OCI-LY7 (cell line): ENCODE measurements around the gene TRAPPC4. TPM values are rescaled to one million over a fixed set of nuclear protein-coding genes. Genes with fewer than 3 reads are reported as not detected.
A peak's percentile ranks its signal among the peaks of the same experiment; 100 is the strongest.

ENCODE experiments used
- BruUV-seq: library from RNA; stranded (reverse); fragments of 400-500 nt; replicated peaks from 2 replicates; lab custom pipeline; 2021; lab: Mats Ljungman, UMichigan
- CTCF ChIA-PET: fragments of 300-600 bp; sonication (Branson Sonifier 250); formaldehyde crosslinking; loops from one replicate; lab custom pipeline; 2022; ENCODE audit warnings: antibody characterized with exemption; ENCODE audit not compliant: unreplicated experiment; lab: Charles Lee
- POLR2A ChIA-PET: fragments of 300-600 bp; sonication (Branson Sonifier 250); formaldehyde crosslinking; loops from one replicate; lab custom pipeline; 2022; ENCODE audit warnings: antibody characterized with exemption; lab: Charles Lee
- DNase-seq: peaks from one replicate; pipeline ENCODE4 v3.0.0-alpha.2; 2015; ENCODE audit warnings: low spot score
- H2AFZ ChIP-seq: fragments of 200-600 bp; sonication (generic), shearing (Covaris generic); 2 replicates; pipeline ENCODE4 v1.6.1; 2014; ENCODE audit warnings: mild to moderate bottlenecking, antibody characterized with exemption, low read length, moderate library complexity
- H3K27ac ChIP-seq: fragments of 200-600 bp; sonication (generic); 2 replicates; pipeline ENCODE4 v1.5.1; 2014; ENCODE audit warnings: mixed run types, low read depth, mild to moderate bottlenecking, moderate library complexity, low read length, inconsistent platforms; ENCODE audit not compliant: poor library complexity, severe bottlenecking
- H3K36me3 ChIP-seq: fragments of 200-600 bp; sonication (generic); 2 replicates; pipeline ENCODE4 v1.6.1; 2014; ENCODE audit warnings: mild to moderate bottlenecking, antibody characterized with exemption, low read length, moderate library complexity, mixed read lengths; ENCODE audit not compliant: insufficient read depth
- H3K4me1 ChIP-seq: fragments of 200-600 bp; sonication (generic); 2 replicates; pipeline ENCODE4 v1.5.1; 2014; ENCODE audit warnings: mild to moderate bottlenecking, low read length; ENCODE audit not compliant: insufficient read depth, poor library complexity, severe bottlenecking
- H3K4me2 ChIP-seq: fragments of 200-600 bp; sonication (generic); 2 replicates; pipeline ENCODE4 v1.6.1; 2014; ENCODE audit warnings: mild to moderate bottlenecking, low read length
- H3K4me3 ChIP-seq: fragments of 200-600 bp; sonication (generic); 2 replicates; pipeline ENCODE4 v1.5.1; 2014; ENCODE audit warnings: mild to moderate bottlenecking, low read depth, low read length; ENCODE audit not compliant: poor library complexity, severe bottlenecking
- H3K79me2 ChIP-seq: fragments of 200-600 bp; sonication (generic); 2 replicates; pipeline ENCODE4 v1.6.1; 2016; ENCODE audit warnings: low read depth, mild to moderate bottlenecking, low read length, moderate library complexity, mixed read lengths; ENCODE audit not compliant: insufficient read depth
- H3K9me2 ChIP-seq: fragments of 200-600 bp; sonication (generic); 2 replicates; pipeline ENCODE4 v1.6.1; 2016; ENCODE audit warnings: mild to moderate bottlenecking, low read length, mixed read lengths; ENCODE audit not compliant: insufficient read depth
- H3K9me3 ChIP-seq: fragments of 200-600 bp; sonication (generic); 2 replicates; pipeline ENCODE4 v1.6.1; 2014; ENCODE audit warnings: mild to moderate bottlenecking, mixed run types, low read length, mixed read lengths
- H4K20me1 ChIP-seq: fragments of 200-600 bp; sonication (generic); 2 replicates; pipeline ENCODE4 v1.6.1; 2014; ENCODE audit warnings: mild to moderate bottlenecking, antibody characterized with exemption, low read length, moderate library complexity, mixed read lengths; ENCODE audit not compliant: insufficient read depth
- CTCF ChIP-seq: fragments of 200-600 bp; sonication (generic); conservative IDR thresholded peaks from 2 replicates; pipeline ENCODE4 v1.5.1; 2014; ENCODE audit warnings: mild to moderate bottlenecking, antibody characterized with exemption, low read length, moderate library complexity, mixed read lengths
- EZH2phosphoT487 ChIP-seq: fragments of 200-600 bp; sonication (generic); IDR thresholded peaks from 2 replicates; pipeline ENCODE4 v1.6.1; 2018; ENCODE audit warnings: low read depth, borderline replicate concordance, mild to moderate bottlenecking, mixed run types, antibody characterized with exemption, low read length, moderate library complexity, mixed read lengths
- intact Hi-C: fragments of 100-400 bp; cut with micrococcal nuclease; formaldehyde crosslinking; loops from one replicate; pipeline ENCODE4 v1.10.0; 2022; ENCODE audit not compliant: unreplicated experiment
- total RNA-seq, 2 experiments: library from RNA; depleted of rRNA in 1 of 2; stranded (reverse); fragments of >200 nt in 1 of 2; shearing (Covaris generic) in 1 of 2; gene quantifications; 2 replicates each; pipeline ENCODE4 v1.2.3, GENCODE V29; 2014 to 2022

TRAPPC4 gene
- total RNA-seq, 2 experiments from 2014 or later, result 58.5 to 64.3 TPM

DNA sequence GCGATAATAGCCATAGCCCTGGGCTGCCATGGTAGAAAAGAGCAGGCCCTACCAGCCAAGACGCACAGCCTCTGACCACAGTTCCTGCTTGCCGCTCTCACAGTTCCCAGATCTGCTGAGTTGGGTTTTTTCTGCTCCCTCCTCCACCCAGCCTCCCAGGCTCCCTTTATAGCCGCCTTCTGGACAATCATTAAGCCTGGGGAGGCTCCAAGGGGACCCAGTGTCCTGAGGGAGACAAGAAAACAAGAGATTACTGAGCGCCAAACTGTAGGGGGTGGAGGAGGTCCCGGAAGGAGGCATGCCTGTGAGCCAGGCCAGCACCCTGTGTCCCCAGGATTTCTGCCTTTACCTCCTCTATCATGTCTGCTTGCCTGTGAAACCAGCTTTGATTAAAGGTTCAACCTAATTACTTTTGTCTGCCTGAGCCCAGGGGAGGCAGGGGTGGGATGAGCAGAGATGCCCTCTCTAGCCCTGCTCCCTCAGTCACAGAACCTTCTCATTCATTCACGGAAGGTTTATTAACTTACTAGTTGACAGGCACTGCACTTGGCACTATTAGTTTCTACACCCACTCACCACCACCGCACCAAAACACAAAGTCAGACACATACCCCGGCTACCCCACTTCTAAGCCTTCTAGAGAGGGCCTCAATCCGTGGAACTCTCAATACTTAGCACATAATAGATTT is 10.9 kb downstream of the TRAPPC4 start:
- CTCF ChIA-PET, result no interaction called here
- 0 out of 2 replicates have a peak overlapping the region, but pooled peaks have one; percentile 5 for H2AFZ ChIP-seq
- BruUV-seq, result TSS peak; percentile 75

GRCh38 chr11:119030029-119030328 is 11.4 kb downstream of the TRAPPC4 start:
- Histone ChIP-seq H3K79me2 (no peaks in the 10 kb centered on the region), H3K9me3 (no peaks in the 10 kb centered on the region), H3K27ac (peak overlapping the region; percentile 4), H3K4me1 (peaks cover 21% of the 10 kb centered on the region), H3K4me2 (peak overlapping the region; percentile 89), H3K36me3 (peaks cover 12% of the 10 kb centered on the region), H2AFZ (peak overlapping the region; percentile 69; the same call in 1 of the 2 replicates), H3K4me3 (peak overlapping the region; percentile 80), H3K9me2 (no peaks in the 10 kb centered on the region), H4K20me1 (no peaks in the 10 kb centered on the region)
- TF ChIP-seq EZH2phosphoT487, result no peak
- TF ChIP-seq CTCF, result no peak
- ChIA-PET CTCF (no interaction called here), POLR2A (interaction anchor here (1.0 to 1.6 kb wide), 3 partner anchors 14 to 230 kb away, joined by 3 to 6 read pairs (median 4); no protein-coding TSS in a partner anchor)
- intact Hi-C loops, result loop anchor here (1.0 kb wide), 1 partner anchor 27 kb away; the partner anchor contains the start of gene HYOU1
- DNase-seq, result no peak
- BruUV-seq, result no TSS peak

More for the DNA sequence above, 10.9 kb downstream of the TRAPPC4 start:
- H3K27ac ChIP-seq, result peak overlapping the region; percentile 4
- peak overlapping the region; percentile 80 for H3K4me3 ChIP-seq
- no peaks in the 10 kb centered on the region for H3K9me3 ChIP-seq
- H3K79me2 ChIP-seq, result no peaks in the 10 kb centered on the region
- peak overlapping the region; percentile 89 for H3K4me2 ChIP-seq
- DNase-seq, result no peak
- no peaks in the 10 kb centered on the region for H4K20me1 ChIP-seq
- no peaks in the 10 kb centered on the region for H3K9me2 ChIP-seq
- POLR2A ChIA-PET, result interaction anchor here (0.6 to 1.6 kb wide), 3 partner anchors 14 to 87 kb away, joined by 4 to 6 read pairs (median 5); no protein-coding TSS in a partner anchor
- no peak for TF ChIP-seq EZH2phosphoT487
- no peak for TF ChIP-seq CTCF
- peaks cover 21% of the 10 kb centered on the region for H3K4me1 ChIP-seq
- peaks cover 16% of the 10 kb centered on the region for H3K36me3 ChIP-seq
- intact Hi-C loops, result loop anchor here (1.0 kb wide), 1 partner anchor 28 kb away; the partner anchor contains the start of gene HYOU1
